ENCODE data around the gene MANF. TPM values are rescaled to one million over a fixed set of nuclear protein-coding genes. Genes with fewer than 3 reads are reported as not detected.

The MANF gene
- total and polyA plus RNA-seq, 2 of the 4 experiments (the other 2 are of a cell fraction) = 65.4 to 122 TPM

DNA sequence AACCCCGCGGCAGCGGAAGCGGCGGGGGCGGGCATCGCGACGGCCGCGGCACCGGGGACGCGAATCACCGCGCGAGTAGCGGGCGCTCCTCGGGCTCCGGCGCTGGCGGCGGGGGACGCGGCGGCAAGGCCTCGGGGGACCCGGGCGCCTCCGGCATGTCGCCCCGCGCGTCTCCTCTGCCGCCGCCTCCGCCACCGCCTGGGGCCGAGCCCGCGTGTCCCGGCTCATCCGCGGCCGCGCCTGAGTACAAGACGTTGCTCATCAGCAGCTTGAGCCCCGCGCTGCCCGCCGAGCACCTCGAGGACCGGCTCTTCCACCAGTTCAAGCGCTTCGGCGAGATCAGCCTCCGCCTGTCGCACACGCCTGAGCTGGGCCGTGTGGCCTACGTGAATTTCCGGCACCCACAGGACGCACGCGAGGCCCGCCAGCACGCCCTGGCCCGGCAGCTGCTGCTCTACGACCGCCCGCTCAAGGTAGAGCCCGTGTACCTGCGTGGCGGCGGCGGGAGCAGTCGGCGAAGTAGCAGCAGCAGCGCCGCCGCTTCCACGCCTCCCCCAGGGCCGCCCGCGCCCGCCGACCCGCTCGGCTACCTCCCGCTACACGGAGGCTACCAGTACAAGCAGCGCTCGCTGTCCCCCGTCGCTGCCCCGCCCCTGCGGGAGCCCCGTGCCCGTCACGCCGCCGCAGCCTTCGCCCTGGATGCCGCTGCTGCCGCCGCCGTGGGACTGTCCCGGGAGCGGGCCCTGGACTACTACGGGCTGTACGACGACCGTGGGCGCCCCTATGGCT lies 6.7 kb downstream of the MANF start:
- Histone ChIP-seq H3K4me1 (ENCODE audit: control insufficient read depth, insufficient read depth, low read length) (peaks cover 29% of the 10 kb centered on the region), H4K91ac (ENCODE audit: insufficient read depth, low read depth, low read length) (peak overlapping the region; percentile 70; the same call in 1 of the 2 replicates), H2BK20ac (ENCODE audit: low read depth, low read length) (no peak overlapping the region), H3K4ac (ENCODE audit: low read depth, low read length) (peak overlapping the region; percentile 87), H2AK9ac (replicated peaks; ENCODE audit: low read depth, low read length, poor library complexity) (peak overlapping the region; percentile 93), H3K4me2 (ENCODE audit: low read depth, low read length) (peak overlapping the region; percentile 86), H2BK120ac (ENCODE audit: low read depth, low read length) (no peak overlapping the region), H3K9me3 (ENCODE audit: control insufficient read depth, insufficient read depth, low read length) (no peaks in the 10 kb centered on the region), H2AFZ (replicated peaks; ENCODE audit: low read length, poor library complexity) (peak overlapping the region; percentile 91), H2AK5ac (ENCODE audit: low read depth, low read length) (peak overlapping the region; percentile 78; the same call in 1 of the 2 replicates), H3K9me1 (ENCODE audit: insufficient read depth, low read length) (peaks cover 17% of the 10 kb centered on the region), H3K56ac (ENCODE audit: extremely low read depth, insufficient read depth, low read length) (no peak overlapping the region), H2BK15ac (ENCODE audit: low read depth, low read length) (no peak overlapping the region), H2BK5ac (ENCODE audit: low read depth, low read length, poor library complexity, severe bottlenecking) (peak overlapping the region; percentile 71), H3K36me3 (ENCODE audit: control insufficient read depth, insufficient read depth, low read length) (peaks cover 65% of the 10 kb centered on the region), H4K5ac (ENCODE audit: low read depth, low read length) (peak overlapping the region; percentile 40; the same call in 1 of the 2 replicates), H3K23ac (ENCODE audit: low read depth, low read length) (peak overlapping the region; percentile 81), H3K4me3 (ENCODE audit: insufficient read depth, low read depth, low read length) (peak overlapping the region; percentile 70), H3K14ac (replicated peaks; ENCODE audit: low read depth, low read length) (peak overlapping the region; percentile 37; the same call in 1 of the 2 replicates), H3K79me1 (ENCODE audit: low read depth in 1 of 2, low read length in 2 of 2) (peaks cover 27 to 82% of the 10 kb centered on the region in 2 experiments), H3K27me3 (ENCODE audit: control insufficient read depth, insufficient read depth, low read length) (no peaks in the 10 kb centered on the region), H3K9ac (ENCODE audit: low read depth, low read length) (peak overlapping the region; percentile 82), H4K8ac (ENCODE audit: low read depth in 2 of 2, low read length in 2 of 2) (peak overlapping the region; percentile 42 to 61; a peak in 3 of 4 replicates), H4K20me1 (ENCODE audit: insufficient read depth, low read length) (peaks cover 84% of the 10 kb centered on the region), H3K18ac (ENCODE audit: low read depth, low read length) (no peak overlapping the region), H3K27ac (ENCODE audit: insufficient read depth, low read length) (peak overlapping the region; percentile 85)
- CTCF ChIA-PET = no interaction called here
- in situ Hi-C loops (cut with MboI; ENCODE audit: low sequenced_read_pairs) = loop anchor here (25.0 kb wide), 2 partner anchors 546 to 1054 kb away; partner anchors contain the start of genes PARP3, RASSF1, RRP9 and TUSC2
- peak; percentile 28 for DNase-seq
- dilution Hi-C loops (cut with HindIII; ENCODE audit: low sequenced_read_pairs, unreplicated experiment) = no loop called here
- intact Hi-C loops (cut with micrococcal nuclease) = loop anchor here (1.0 kb wide), 2 partner anchors 291 to 775 kb away; no protein-coding TSS in a partner anchor
- POLR2A ChIA-PET (ENCODE audit: unreplicated experiment) = no interaction called here
- 4% methylated on average over 71 of the region's 115 CpGs; no CpG with 5 or more reads in 1 of the 2 experiments for WGBS, 2 experiments (ENCODE audit: extremely low coverage in 2 of 2, insufficient read length in 1 of 2)
- BruUV-seq (replicated peaks) = no TSS peak
- ATAC-seq (ENCODE audit: low read depth) = peak; percentile 6
- TF ChIP-seq, protein P1, sequence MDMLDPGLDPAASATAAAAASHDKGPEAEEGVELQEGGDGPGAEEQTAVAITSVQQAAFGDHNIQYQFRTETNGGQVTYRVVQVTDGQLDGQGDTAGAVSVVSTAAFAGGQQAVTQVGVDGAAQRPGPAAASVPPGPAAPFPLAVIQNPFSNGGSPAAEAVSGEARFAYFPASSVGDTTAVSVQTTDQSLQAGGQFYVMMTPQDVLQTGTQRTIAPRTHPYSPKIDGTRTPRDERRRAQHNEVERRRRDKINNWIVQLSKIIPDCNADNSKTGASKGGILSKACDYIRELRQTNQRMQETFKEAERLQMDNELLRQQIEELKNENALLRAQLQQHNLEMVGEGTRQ (IDR thresholded peaks at IDR 0.05; ENCODE audit: low read depth, low read length) = no peak
- TF ChIP-seq SMC3 (IDR thresholded peaks at IDR 0.05; ENCODE audit: low read depth, low read length) (no peak), MAFK (IDR thresholded peaks at IDR 0.05; ENCODE audit: low read depth, low read length) (no peak), CHD1 (IDR thresholded peaks at IDR 0.05; ENCODE audit: low read depth, low read length) (no peak), POLR2A (IDR thresholded peaks at IDR 0.05; ENCODE audit: low read depth, low read length) (no peak), RCOR1 (IDR thresholded peaks at IDR 0.05; ENCODE audit: insufficient replicate concordance, low read length) (no peak), MAZ (IDR thresholded peaks at IDR 0.05; ENCODE audit: borderline replicate concordance, low read depth, low read length) (no peak), FOS (IDR thresholded peaks at IDR 0.05; ENCODE audit: low read depth, low read length) (no peak), RFX5 (IDR thresholded peaks at IDR 0.05; ENCODE audit: low read depth, low read length) (no peak), MXI1 (IDR thresholded peaks at IDR 0.05; ENCODE audit: borderline replicate concordance, low read depth, low read length) (no peak), CEBPB (IDR thresholded peaks at IDR 0.05; ENCODE audit: low read depth, low read length) (no peak), NFE2L2 (IDR thresholded peaks at IDR 0.05; ENCODE audit: low read depth, low read length) (no peak)
- TF ChIP-seq, protein P2, sequence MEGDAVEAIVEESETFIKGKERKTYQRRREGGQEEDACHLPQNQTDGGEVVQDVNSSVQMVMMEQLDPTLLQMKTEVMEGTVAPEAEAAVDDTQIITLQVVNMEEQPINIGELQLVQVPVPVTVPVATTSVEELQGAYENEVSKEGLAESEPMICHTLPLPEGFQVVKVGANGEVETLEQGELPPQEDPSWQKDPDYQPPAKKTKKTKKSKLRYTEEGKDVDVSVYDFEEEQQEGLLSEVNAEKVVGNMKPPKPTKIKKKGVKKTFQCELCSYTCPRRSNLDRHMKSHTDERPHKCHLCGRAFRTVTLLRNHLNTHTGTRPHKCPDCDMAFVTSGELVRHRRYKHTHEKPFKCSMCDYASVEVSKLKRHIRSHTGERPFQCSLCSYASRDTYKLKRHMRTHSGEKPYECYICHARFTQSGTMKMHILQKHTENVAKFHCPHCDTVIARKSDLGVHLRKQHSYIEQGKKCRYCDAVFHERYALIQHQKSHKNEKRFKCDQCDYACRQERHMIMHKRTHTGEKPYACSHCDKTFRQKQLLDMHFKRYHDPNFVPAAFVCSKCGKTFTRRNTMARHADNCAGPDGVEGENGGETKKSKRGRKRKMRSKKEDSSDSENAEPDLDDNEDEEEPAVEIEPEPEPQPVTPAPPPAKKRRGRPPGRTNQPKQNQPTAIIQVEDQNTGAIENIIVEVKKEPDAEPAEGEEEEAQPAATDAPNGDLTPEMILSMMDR (conservative IDR thresholded peaks at IDR 0.05; ENCODE audit: low read depth, low read length) = no peak
- TF ChIP-seq, protein P3, sequence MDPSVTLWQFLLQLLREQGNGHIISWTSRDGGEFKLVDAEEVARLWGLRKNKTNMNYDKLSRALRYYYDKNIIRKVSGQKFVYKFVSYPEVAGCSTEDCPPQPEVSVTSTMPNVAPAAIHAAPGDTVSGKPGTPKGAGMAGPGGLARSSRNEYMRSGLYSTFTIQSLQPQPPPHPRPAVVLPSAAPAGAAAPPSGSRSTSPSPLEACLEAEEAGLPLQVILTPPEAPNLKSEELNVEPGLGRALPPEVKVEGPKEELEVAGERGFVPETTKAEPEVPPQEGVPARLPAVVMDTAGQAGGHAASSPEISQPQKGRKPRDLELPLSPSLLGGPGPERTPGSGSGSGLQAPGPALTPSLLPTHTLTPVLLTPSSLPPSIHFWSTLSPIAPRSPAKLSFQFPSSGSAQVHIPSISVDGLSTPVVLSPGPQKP (IDR thresholded peaks at IDR 0.05; ENCODE audit: borderline replicate concordance, low read depth, low read length) = no peak

Data from IMR-90 (cell line).